NCI-H2227 (cell line): ENCODE results near the gene NTM.

Experiments
- DNase-seq: peaks from one replicate; lab custom pipeline; 2025; ENCODE audit not compliant: unreplicated experiment; lab: John Stamatoyannopoulos, UW

NTM gene

DNA sequence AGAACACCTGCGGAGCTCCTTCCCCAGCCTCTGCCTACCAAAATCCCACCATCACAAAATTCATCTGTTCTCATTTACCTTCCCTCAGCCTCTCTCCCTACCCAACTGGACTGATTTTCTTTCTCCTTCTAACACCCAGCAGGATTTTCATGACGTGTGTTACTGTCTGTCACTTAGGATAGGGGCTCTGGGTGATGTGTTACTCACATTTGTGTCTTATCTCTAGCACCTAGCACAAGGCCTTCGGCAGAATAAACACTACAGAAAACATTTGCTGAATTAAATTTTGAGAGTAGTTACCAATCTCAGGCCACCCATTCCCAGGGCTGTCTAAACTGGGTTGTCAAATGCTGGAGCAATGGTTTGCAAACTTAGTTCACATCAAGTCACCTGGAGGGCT, 88.0 kb downstream of the NTM start:
- DNase-seq: no peak

- no peak for DNase-seq
These were observed 90.5 kb downstream of the NTM start for GRCh38 chr11:131460931-131461330.

- DNase-seq: no peak
These were observed 92.2 kb downstream of the NTM start for GRCh38 chr11:131462622-131463021.

DNA sequence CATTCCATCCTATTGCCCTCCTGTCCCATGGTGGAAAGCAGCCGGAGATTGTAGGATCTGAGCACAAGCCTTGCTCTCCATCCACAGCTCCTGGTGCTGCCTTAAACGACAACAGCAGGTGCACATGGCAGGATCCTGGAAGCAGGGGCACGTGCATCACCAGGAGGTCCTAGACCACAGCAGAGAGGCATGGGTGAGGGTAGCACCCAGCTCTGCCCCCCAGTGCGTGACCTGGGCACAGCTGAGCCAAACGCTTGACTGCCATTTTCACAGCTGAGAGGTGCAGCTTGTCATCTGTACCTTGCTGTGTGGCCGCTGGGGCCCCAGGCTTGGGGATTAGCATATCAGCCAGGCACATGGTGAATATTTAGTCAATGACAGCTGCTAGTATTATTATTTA, 92.7 kb downstream of the NTM start:
- no peak for DNase-seq

DNA sequence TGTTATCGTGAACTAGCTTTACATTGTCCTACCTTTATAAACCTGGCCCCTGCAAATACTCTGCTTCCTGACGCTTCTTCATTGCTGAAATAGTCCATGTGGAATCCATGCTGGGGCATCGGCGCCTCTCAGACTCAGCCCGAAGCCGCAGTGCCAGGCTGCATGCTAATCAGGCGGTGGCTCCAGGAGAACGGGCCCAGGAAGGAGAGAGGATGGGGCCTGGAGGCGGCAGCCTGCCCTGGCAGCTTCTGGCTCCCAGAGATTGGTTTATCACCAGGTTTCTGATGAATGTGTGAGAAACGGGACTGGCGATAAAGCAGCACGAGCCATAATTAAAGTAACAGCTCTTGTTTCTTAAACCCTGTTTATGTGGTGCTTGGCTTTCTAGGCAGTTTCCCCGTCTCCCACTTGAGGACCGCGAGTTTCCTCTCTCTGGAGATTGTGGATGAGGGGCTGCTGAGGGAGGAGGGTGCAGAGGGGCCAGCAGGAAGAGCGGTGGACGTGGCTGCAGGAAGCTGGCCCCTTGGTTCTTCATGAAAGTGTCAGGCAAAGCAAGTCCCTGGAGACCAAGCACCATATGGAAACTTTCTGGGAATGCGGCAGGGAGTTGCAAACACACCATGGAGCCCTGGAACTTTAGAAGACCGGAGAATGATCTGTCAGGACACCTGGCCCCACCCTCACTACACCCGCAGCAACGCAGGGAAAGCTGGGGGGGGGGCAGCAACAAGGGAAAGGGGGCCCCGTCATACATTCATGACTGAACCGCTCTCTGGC, 93.4 kb downstream of the NTM start:
- DNase-seq: peak; percentile 7

GRCh38 chr11:131464461-131464860, 94.0 kb downstream of the NTM start:
- DNase-seq: no peak

- no peak for DNase-seq
These were observed 94.6 kb downstream of the NTM start for GRCh38 chr11:131465039-131465438.

- DNase-seq: no peak
These were observed 95.3 kb downstream of the NTM start for GRCh38 chr11:131465746-131466145.

DNA sequence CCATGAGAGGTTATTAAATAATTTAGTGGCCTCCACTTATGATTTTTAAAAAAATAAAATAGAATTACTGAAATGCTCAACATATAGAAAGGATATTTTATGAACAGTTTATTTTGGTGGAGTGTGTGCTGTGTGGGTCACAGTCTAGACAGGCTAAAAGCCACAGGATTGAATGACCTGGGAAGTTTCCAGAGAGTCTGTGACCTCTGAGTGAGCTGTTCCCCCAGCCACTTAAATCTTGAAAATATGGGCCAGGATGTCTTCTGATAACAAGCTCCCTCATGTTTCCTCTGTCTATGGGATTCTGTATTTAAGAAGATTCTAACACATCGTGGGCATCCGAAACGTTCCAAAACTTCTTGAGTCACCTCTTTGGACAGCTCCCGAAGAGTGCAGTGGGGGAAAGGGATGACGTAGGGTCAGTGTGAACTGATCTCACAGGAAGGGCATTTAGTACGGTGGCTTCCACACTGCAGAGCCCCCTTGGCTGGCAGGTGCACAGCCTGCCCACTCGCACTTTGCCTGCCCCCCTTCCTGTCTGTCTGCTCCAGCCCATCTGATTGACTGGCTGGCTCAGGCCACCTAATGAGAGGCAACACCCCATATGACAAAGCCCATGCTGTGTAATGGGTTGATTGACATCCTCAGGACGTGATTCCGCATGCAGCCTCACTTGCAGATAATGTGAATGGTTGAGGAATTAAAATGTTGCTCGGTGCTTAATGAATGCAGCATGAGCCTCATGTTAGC, 97.4 kb downstream of the NTM start:
- no peak for DNase-seq

DNA sequence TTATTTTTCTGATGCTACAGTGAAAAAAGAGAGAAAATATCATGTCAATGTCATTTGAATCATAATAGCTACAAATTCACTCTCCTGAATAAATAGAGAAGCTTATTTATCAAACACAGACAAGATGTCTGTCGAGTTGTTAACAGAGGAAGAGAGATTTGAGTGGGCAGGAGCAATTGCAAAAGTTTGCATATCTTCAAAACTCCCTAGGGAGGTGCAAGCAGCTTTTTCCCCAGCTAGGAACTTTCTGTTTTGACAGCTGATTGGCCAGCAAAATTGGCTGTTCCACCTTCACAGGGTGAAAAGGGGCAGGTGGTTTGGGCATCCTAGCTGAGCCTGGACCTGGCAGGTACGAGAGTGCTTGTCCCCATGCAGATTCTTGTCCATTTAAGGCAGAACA, 98.2 kb downstream of the NTM start:
- DNase-seq: no peak

DNA sequence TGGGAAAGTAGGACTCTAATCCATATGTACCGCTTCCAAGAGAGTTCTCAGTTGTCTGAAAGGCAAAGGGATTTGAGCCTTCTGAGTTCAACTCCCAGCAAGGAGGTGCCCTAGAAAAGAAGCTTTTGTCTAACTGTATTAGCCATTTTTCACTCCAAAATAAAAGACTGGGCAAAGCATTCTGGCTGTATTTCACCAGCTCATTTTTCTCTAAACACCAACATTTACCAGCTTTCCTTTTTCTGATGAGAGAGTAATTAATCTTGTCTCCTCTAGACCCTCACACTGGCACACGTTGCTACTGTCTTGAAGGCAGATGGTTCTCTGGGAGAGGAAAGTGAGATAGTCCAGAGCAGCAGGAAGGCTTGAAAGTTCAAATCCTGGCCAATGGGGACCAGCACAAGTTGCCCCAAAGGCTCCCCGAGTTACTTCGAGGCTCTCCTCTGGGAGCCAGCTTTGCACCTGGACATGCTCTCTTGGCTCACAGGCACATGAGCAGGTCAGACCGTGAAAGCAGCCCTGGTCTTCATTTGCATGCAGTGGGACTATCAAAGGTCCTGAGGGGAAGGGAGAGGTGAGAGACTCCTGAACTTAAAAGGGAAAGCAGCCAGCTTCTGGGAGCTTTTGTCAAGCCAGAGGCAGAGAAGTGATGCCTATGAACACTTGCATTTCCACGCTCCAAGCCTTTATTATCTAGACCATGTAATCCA, 100.0 kb downstream of the NTM start:
- DNase-seq: no peak

DNA sequence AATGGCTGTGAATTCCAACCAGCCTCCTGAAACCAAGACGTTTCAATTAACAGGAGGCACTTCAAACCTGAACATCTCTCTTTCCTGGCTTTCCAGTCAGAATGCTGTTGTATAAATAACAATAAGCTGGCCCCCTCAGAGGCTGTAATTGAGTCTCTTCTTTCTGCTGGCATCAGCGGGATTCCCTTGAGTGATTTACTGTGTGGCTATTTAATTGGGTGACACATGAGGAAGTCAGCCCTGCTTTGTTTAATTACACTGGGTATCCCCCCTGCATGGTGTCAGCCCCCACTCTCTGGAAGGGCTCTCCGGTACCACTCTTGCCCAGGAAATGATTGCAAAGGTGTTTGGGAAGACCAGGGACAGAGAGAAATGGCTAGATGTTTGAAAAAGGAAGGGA, 101.6 kb downstream of the NTM start:
- DNase-seq: peak; percentile 39

- DNase-seq: no peak
These were observed 104.5 kb downstream of the NTM start for GRCh38 chr11:131474947-131475346.

GRCh38 chr11:131476266-131476665, 105.9 kb downstream of the NTM start:
- no peak for DNase-seq

- no peak for DNase-seq
These were observed 107.9 kb downstream of the NTM start for GRCh38 chr11:131478341-131478740.

GRCh38 chr11:131481303-131481702, 110.9 kb downstream of the NTM start:
- DNase-seq: no peak

DNA sequence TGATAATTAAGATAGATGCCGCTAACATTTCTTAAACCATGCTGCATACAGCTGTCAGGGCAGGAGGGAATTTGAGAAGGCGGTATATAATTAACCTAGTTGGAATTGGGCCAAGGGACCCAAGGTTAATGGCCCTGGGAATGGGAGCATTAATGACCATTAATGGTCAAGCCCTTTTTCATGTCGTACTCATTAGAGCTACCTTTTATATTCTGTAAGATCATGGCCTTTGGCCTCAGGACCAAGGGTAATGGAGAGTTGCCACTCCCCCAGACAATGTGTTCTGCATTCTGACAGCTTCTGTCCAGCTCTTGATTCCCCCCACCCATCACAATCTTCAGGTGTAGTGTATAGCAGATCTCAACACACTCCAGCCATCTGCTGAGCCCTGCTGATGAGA, 111.6 kb downstream of the NTM start:
- DNase-seq: no peak

DNA sequence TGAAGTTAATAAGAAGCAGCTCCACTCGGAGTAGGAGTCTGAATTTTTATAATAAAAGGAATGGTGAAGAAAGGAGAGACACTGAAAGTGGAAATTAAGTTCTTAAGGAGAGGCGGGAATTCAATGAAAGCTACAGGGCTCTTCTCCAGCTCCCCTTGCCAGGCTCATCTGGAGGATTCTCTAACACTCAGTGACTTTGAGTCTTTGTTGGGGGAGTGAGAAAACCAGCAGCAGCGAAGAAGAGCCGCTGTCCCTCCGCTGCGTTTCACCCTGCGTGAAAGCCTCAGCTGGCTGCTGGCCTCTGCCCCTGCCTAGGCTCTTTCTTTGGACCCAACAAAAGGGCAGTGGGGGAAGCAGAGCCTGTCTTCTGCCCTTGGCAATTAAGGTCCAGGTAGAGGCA, 113.0 kb downstream of the NTM start:
- peak; percentile 49 for DNase-seq

- peak; percentile 75 for DNase-seq
These were observed 113.5 kb downstream of the NTM start for GRCh38 chr11:131483877-131484276.

DNA sequence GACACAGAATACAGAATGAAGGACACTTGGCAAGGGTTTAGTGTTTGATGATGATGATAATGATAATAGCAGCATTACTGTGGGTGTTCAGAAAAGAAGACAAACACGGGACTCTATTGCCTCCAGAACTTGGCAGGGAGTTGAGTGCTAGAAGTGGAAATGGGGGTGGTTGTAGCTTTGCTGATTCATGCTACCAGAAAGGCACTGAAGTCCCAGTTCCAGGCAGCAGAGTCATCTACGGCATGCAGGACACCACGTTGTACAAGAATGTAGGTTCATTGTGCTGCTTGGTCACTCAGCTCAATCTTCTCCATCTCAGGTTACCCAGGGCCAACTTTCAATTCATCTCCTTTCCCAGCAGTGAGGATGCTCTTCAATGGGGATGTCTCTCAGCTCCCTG, 115.7 kb downstream of the NTM start:
- no peak for DNase-seq

DNA sequence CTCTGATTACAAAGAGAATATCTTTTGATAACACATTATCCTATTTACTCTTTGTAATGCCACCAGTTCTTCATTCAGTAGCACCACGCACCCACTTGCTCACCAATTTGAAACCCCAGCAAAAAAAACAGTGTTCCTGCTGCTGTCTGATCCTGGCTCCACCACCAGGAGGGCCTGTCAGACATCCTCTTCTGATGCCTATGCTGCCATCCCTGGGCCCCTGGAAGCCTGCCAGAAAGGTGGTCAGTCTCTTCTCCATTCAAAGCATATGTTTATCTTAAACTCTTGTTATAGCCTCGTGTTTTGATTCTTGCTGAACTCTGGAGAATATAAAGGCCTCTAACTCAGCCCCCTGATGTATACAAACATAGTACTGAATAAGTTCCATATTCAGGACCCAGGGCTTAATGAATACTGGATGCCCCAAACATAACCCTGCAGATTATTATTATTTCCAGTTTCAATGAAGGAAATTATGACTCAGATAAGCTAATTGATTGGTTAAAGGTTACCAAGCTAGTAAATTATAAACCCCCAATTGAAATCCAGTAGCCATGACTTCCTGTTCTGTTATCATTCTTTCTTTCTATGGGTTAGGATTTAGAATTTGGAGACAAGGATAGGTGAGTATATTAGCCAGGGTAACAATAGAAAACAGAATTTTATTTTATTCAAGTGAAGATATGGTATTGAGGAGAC, 116.7 kb downstream of the NTM start:
- DNase-seq: peak; percentile 5
